Lung (tissue), 12 donors: ENCODE measurements around the gene CES2. TPM values are rescaled to one million over a fixed set of nuclear protein-coding genes. Genes with fewer than 3 reads are reported as not detected.

Experiments
- ATAC-seq: fragments of 200-7000 bp; cut with Tn5 transposase; one replicate; pipeline ENCODE4 v1.9.1; 2020; ENCODE audit warnings: moderate number of reproducible peaks; ENCODE audit not compliant: insufficient read depth, low FRiP score
- DNase-seq, 3 donors: peaks; one replicate each; pipeline ENCODE4 v3.0.0-alpha.2; 2013 to 2017
- H3K27ac ChIP-seq, 2 donors: one replicate each; pipeline ENCODE4 v1.5.1; 2013; ENCODE audit warnings: mild to moderate bottlenecking in 2 of 2, moderate library complexity in 2 of 2, control low read depth in 1 of 2, inconsistent platforms in 1 of 2, low read depth in 1 of 2, low read length in 1 of 2
- H3K27me3 ChIP-seq, 3 donors: one replicate each; pipeline ENCODE4 v1.5.1; 2013; ENCODE audit warnings: low read length in 2 of 3; ENCODE audit not compliant: control insufficient read depth in 3 of 3, insufficient read depth in 3 of 3
- H3K36me3 ChIP-seq, 4 donors: one replicate each; pipeline ENCODE4 v1.5.1; 2013; ENCODE audit warnings: low read length in 4 of 4, mild to moderate bottlenecking in 1 of 4, moderate library complexity in 1 of 4; ENCODE audit not compliant: control insufficient read depth in 4 of 4, insufficient read depth in 4 of 4
- H3K4me1 ChIP-seq, 5 donors: one replicate each; pipeline ENCODE4 v1.5.1; 2013; ENCODE audit warnings: low read length in 5 of 5, mild to moderate bottlenecking in 2 of 5, moderate library complexity in 1 of 5; ENCODE audit not compliant: control insufficient read depth in 5 of 5, insufficient read depth in 5 of 5
- H3K4me3 ChIP-seq: one replicate; pipeline ENCODE4 v1.5.1; 2013; ENCODE audit warnings: mild to moderate bottlenecking, control low read depth, moderate library complexity
- H3K9ac ChIP-seq, 2 donors: one replicate each; pipeline ENCODE4 v1.5.1; 2013; ENCODE audit warnings: low read length in 2 of 2, control low read depth in 1 of 2; ENCODE audit not compliant: insufficient read depth in 1 of 2
- H3K9me3 ChIP-seq, 4 donors: one replicate each; pipeline ENCODE4 v1.5.1; 2013; ENCODE audit warnings: low read length in 3 of 4, mild to moderate bottlenecking in 1 of 4, moderate library complexity in 1 of 4; ENCODE audit not compliant: control insufficient read depth in 4 of 4, insufficient read depth in 3 of 4
- CTCF ChIP-seq: IDR thresholded peaks from 2 replicates; pipeline ENCODE4 v1.5.1; 2012; ENCODE audit warnings: mild to moderate bottlenecking; ENCODE audit errors: control extremely low read depth, extremely low read depth
- WGBS, 2 donors: extraction: QIAGEN DNeasy Blood & Tissue Kit; methylation state at CpG; one replicate each; pipeline ENCODE4 v1.1.7; 2013; 5-methylcytosine and 5-hydroxymethylcytosine counted together
- polyA plus RNA-seq, 2 donors: library from polyadenylated mRNA; stranded (reverse); fragments of 200-250 nt; gene quantifications; one replicate each; pipeline ENCODE4 v1.2.1, GENCODE V29; 2013
- total RNA-seq, 2 donors: library from RNA; depleted of rRNA in 1 of 2; stranded (reverse); fragments of >200 nt in 1 of 2; gene quantifications; one replicate each; pipeline ENCODE4 v1.2.1, GENCODE V29; 2014 to 2021
- donor health status: control.
- donor health status: control.
- donor health status: Bipolar disorder and iron deficiency.
- donor health status: healthy.
- donor health status: DM: yes; HTN: yes; CAD: no.

The CES2 gene
- total and polyA plus RNA-seq, 4 donors = 24.6 to 51.0 (median 26.2) TPM

- H3K36me3 ChIP-seq = no peaks in the 10 kb centered on the region
- H3K27me3 ChIP-seq = peaks cover 0 to 37% (median 25%) of the 10 kb centered on the region in 3 donors
- no peaks in the 10 kb centered on the region for H3K9me3 ChIP-seq
- peaks cover 0 to 21% (median 6%) of the 10 kb centered on the region in 5 donors for H3K4me1 ChIP-seq
- ATAC-seq = no peak
- 78 to 87% methylated on average over 2 of the region's 2 CpGs for WGBS, 2 donors
- no peak overlapping the region for H3K9ac ChIP-seq
- no peak overlapping the region for H3K4me3 ChIP-seq
- H3K27ac ChIP-seq = no peak overlapping the region
- DNase-seq = no peak
- TF ChIP-seq CTCF = no peak
These were observed 15.1 kb downstream of the CES2 start for GRCh38 chr16:66950437-66950836.

- H3K9ac ChIP-seq = no peak overlapping the region
- no peaks in the 10 kb centered on the region for H3K9me3 ChIP-seq
- no peak overlapping the region for H3K27ac ChIP-seq
- H3K27me3 ChIP-seq = peaks cover 0 to 37% (median 25%) of the 10 kb centered on the region in 3 donors
- WGBS, 2 donors = 81 to 88% methylated on average over 4 of the region's 4 CpGs
- no peaks in the 10 kb centered on the region for H3K36me3 ChIP-seq
- ATAC-seq = no peak
- H3K4me3 ChIP-seq = no peak overlapping the region
- TF ChIP-seq CTCF = no peak
- no peak for DNase-seq
- H3K4me1 ChIP-seq = peaks cover 0 to 21% (median 6%) of the 10 kb centered on the region in 5 donors
These were observed 15.9 kb downstream of the CES2 start for GRCh38 chr16:66950971-66951790.

GRCh38 chr16:66952430-66953110 is 17.3 kb downstream of the CES2 start:
- WGBS, 2 donors = 86 to 93% methylated on average over 7 of the region's 7 CpGs
- Histone ChIP-seq H3K4me1 (peaks cover 0 to 18% (median 5%) of the 10 kb centered on the region in 5 donors), H3K36me3 (no peaks in the 10 kb centered on the region), H3K27ac (no peak overlapping the region), H3K4me3 (no peak overlapping the region), H3K27me3 (peaks cover 0 to 37% (median 25%) of the 10 kb centered on the region in 3 donors), H3K9me3 (no peaks in the 10 kb centered on the region), H3K9ac (no peak overlapping the region)
- no peak for DNase-seq
- no peak for TF ChIP-seq CTCF
- no peak for ATAC-seq
